ENCODE measurements around the gene RTN3. TPM values are rescaled to one million over a fixed set of nuclear protein-coding genes. Genes with fewer than 3 reads are reported as not detected.

Gene RTN3
- total and polyA plus RNA-seq, 2 donors (not counting 1 experiment from before 2014, with no cell fraction given): 10.1 to 24.9 TPM

- ATAC-seq (ENCODE audit: low read depth) (no peak), DNase-seq (no peak)
- Histone ChIP-seq H3K4me2 (replicated peaks; ENCODE audit: low read depth, low read length, poor library complexity, severe bottlenecking) (no peak overlapping the region), H3K9ac (ENCODE audit: low read length) (no peak overlapping the region), H3K4me1 (ENCODE audit: control insufficient read depth in 2 of 2, insufficient read depth in 2 of 2, low read length in 2 of 2) (no peaks in the 10 kb centered on the region), H3K27me3 (replicated peaks in 1 of 4; ENCODE audit: control extremely low read depth in 1 of 4, control insufficient read depth in 3 of 4, insufficient read depth in 4 of 4, low read length in 3 of 4) (no peaks in the 10 kb centered on the region), H3K27ac (ENCODE audit: low read length in 2 of 2) (no peak overlapping the region), H3K36me3 (replicated peaks in 1 of 2; ENCODE audit: control extremely low read depth in 1 of 2, control insufficient read depth in 1 of 2, extremely low read depth in 1 of 2, insufficient read depth in 2 of 2, low read length in 1 of 2) (no peaks in the 10 kb centered on the region), H3K9me3 (ENCODE audit: control extremely low read depth in 1 of 3, control insufficient read depth in 2 of 3, insufficient read depth in 1 of 3, low read length in 2 of 3) (no peaks in the 10 kb centered on the region), H4K20me1 (ENCODE audit: control insufficient read depth, insufficient read depth, low read length, poor library complexity, severe bottlenecking) (no peaks in the 10 kb centered on the region), H2AFZ (ENCODE audit: insufficient read depth, low read depth, low read length, poor library complexity, severe bottlenecking) (no peak overlapping the region), H3K79me2 (ENCODE audit: control insufficient read depth, insufficient read depth, low read length) (no peaks in the 10 kb centered on the region), H3K4me3 (ENCODE audit: control extremely low read depth in 1 of 5, extremely low read depth in 1 of 5, insufficient read depth in 1 of 5, low read depth in 2 of 5, low read length in 4 of 5) (no peak overlapping the region)
- ChIA-PET CTCF (no interaction called here), POLR2A (no interaction called here)
- no peak overlapping the region for H3K27ac Mint-ChIP-seq
- H3K4me1 Mint-ChIP-seq: no peaks in the 10 kb centered on the region
- no peaks in the 10 kb centered on the region for H3K27me3 Mint-ChIP-seq
- H3K9me3 Mint-ChIP-seq (ENCODE audit: insufficient read depth): no peaks in the 10 kb centered on the region
- WGBS (ENCODE audit: insufficient coverage): 100% methylated on average over 2 of the region's 3 CpGs
- H3K4me3 Mint-ChIP-seq: no peak overlapping the region
- intact Hi-C loops (cut with micrococcal nuclease): no loop called here
- TF ChIP-seq CTCF (IDR thresholded peaks at IDR 0.05): no peak
- TF ChIP-seq EZH2 (IDR thresholded peaks at IDR 0.05; ENCODE audit: borderline replicate concordance, insufficient read depth, low read depth, low read length, poor library complexity, severe bottlenecking): no peak
These were observed 39.3 kb downstream of the RTN3 start for GRCh38 chr11:63720611-63721010.

- 100% methylated on average over 1 of the region's 3 CpGs for WGBS (ENCODE audit: insufficient coverage)
These were observed 48.0 kb downstream of the RTN3 start for GRCh38 chr11:63729326-63729725.

More at GRCh38 chr11:63729326-63729725, 48.0 kb downstream of the RTN3 start:
- intact Hi-C loops (cut with micrococcal nuclease): no loop called here
- H2AFZ ChIP-seq (ENCODE audit: insufficient read depth, low read depth, low read length, poor library complexity, severe bottlenecking): no peak overlapping the region
- Mint-ChIP-seq H3K9me3 (ENCODE audit: insufficient read depth) (no peaks in the 10 kb centered on the region), H3K27ac (no peak overlapping the region), H3K27me3 (no peaks in the 10 kb centered on the region), H3K4me3 (no peak overlapping the region), H3K4me1 (no peaks in the 10 kb centered on the region)
- TF ChIP-seq CTCF (IDR thresholded peaks at IDR 0.05) (no peak), EZH2 (IDR thresholded peaks at IDR 0.05; ENCODE audit: borderline replicate concordance, insufficient read depth, low read depth, low read length, poor library complexity, severe bottlenecking) (no peak)
- H3K9ac ChIP-seq (ENCODE audit: low read length): no peak overlapping the region
- H4K20me1 ChIP-seq (ENCODE audit: control insufficient read depth, insufficient read depth, low read length, poor library complexity, severe bottlenecking): no peaks in the 10 kb centered on the region
- no peak for ATAC-seq (ENCODE audit: low read depth)
- no peaks in the 10 kb centered on the region for H3K9me3 ChIP-seq (ENCODE audit: control extremely low read depth in 1 of 3, control insufficient read depth in 2 of 3, insufficient read depth in 1 of 3, low read length in 2 of 3)
- no peak overlapping the region for H3K27ac ChIP-seq (ENCODE audit: low read length in 2 of 2)
- DNase-seq: no peak
- H3K36me3 ChIP-seq (replicated peaks in 1 of 2; ENCODE audit: control extremely low read depth in 1 of 2, control insufficient read depth in 1 of 2, extremely low read depth in 1 of 2, insufficient read depth in 2 of 2, low read length in 1 of 2): no peaks in the 10 kb centered on the region
- H3K4me2 ChIP-seq (replicated peaks; ENCODE audit: low read depth, low read length, poor library complexity, severe bottlenecking): no peak overlapping the region
- no peaks in the 10 kb centered on the region for H3K4me1 ChIP-seq (ENCODE audit: control insufficient read depth in 2 of 2, insufficient read depth in 2 of 2, low read length in 2 of 2)
- no peaks in the 10 kb centered on the region for H3K27me3 ChIP-seq (replicated peaks in 1 of 4; ENCODE audit: control extremely low read depth in 1 of 4, control insufficient read depth in 3 of 4, insufficient read depth in 4 of 4, low read length in 3 of 4)
- H3K4me3 ChIP-seq (ENCODE audit: control extremely low read depth in 1 of 5, extremely low read depth in 1 of 5, insufficient read depth in 1 of 5, low read depth in 2 of 5, low read length in 4 of 5): no peak overlapping the region
- POLR2A ChIA-PET: no interaction called here
- CTCF ChIA-PET: interaction anchor here (0.7 to 3.1 kb wide), 3 partner anchors 10 to 250 kb away, joined by 3 to 14 read pairs (median 3); no protein-coding TSS in a partner anchor
- no peaks in the 10 kb centered on the region for H3K79me2 ChIP-seq (ENCODE audit: control insufficient read depth, insufficient read depth, low read length)

Data from B cell (primary cell).